ENCODE measurements around the gene MAGEE1. TPM values are rescaled to one million over a fixed set of nuclear protein-coding genes. Genes with fewer than 3 reads are reported as not detected.

Gene MAGEE1, protein sequence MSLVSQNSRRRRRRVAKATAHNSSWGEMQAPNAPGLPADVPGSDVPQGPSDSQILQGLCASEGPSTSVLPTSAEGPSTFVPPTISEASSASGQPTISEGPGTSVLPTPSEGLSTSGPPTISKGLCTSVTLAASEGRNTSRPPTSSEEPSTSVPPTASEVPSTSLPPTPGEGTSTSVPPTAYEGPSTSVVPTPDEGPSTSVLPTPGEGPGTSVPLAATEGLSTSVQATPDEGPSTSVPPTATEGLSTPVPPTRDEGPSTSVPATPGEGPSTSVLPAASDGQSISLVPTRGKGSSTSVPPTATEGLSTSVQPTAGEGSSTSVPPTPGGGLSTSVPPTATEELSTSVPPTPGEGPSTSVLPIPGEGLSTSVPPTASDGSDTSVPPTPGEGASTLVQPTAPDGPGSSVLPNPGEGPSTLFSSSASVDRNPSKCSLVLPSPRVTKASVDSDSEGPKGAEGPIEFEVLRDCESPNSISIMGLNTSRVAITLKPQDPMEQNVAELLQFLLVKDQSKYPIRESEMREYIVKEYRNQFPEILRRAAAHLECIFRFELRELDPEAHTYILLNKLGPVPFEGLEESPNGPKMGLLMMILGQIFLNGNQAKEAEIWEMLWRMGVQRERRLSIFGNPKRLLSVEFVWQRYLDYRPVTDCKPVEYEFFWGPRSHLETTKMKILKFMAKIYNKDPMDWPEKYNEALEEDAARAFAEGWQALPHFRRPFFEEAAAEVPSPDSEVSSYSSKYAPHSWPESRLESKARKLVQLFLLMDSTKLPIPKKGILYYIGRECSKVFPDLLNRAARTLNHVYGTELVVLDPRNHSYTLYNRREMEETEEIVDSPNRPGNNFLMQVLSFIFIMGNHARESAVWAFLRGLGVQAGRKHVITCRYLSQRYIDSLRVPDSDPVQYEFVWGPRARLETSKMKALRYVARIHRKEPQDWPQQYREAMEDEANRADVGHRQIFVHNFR
- 8.1 and 8.5 TPM in 2 replicates for total RNA-seq
- long read RNA-seq, result 0 reads

DNA sequence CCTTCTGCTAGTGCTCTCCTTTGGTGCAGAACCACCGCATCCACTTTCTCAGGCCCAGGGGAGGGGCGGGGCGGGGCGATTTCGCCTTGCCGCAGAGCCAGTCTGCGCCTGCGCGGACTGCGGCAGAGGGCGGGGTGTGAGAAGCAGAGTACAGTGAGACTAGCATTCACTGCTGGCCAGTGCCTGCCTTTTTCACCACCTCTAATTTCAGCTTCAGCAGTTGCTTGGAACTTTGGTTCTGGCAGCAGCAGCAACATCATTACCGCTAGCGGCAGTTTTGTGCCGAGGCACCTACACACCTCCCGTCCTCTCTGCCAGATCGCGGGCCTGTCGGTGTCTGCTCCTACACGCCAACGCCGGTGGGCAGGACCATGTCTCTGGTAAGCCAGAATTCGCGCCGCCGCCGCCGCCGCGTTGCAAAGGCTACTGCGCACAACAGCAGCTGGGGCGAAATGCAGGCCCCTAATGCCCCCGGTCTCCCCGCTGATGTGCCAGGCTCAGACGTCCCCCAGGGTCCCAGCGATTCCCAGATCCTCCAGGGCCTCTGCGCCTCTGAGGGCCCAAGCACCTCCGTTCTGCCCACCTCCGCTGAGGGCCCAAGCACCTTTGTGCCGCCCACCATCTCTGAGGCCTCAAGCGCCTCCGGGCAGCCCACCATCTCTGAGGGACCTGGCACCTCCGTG lies at the start of gene MAGEE1:
Gene MAGEE1 (plus strand): TSS at position 151 of the 683 bp plus-strand sequence. CDS start 221 bp downstream, at position 372.
- TF ChIP-seq, protein P1, sequence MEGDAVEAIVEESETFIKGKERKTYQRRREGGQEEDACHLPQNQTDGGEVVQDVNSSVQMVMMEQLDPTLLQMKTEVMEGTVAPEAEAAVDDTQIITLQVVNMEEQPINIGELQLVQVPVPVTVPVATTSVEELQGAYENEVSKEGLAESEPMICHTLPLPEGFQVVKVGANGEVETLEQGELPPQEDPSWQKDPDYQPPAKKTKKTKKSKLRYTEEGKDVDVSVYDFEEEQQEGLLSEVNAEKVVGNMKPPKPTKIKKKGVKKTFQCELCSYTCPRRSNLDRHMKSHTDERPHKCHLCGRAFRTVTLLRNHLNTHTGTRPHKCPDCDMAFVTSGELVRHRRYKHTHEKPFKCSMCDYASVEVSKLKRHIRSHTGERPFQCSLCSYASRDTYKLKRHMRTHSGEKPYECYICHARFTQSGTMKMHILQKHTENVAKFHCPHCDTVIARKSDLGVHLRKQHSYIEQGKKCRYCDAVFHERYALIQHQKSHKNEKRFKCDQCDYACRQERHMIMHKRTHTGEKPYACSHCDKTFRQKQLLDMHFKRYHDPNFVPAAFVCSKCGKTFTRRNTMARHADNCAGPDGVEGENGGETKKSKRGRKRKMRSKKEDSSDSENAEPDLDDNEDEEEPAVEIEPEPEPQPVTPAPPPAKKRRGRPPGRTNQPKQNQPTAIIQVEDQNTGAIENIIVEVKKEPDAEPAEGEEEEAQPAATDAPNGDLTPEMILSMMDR (conservative IDR thresholded peaks at IDR 0.05), result no peak
- Mint-ChIP-seq H3K27ac (ENCODE audit: unreplicated experiment) (peak within 1 kb of the TSS; percentile 75), H3K4me1 (no peaks in the 10 kb centered on the region), H3K27me3 (ENCODE audit: low read depth) (peaks cover 11% of the 10 kb centered on the region), H3K36me3 (ENCODE audit: low read depth) (peaks cover 5% of the 10 kb centered on the region), H3K9me3 (peaks cover 4% of the 10 kb centered on the region), H3K4me3 (peak within 1 kb of the TSS; percentile 91)
- peak; percentile 51 for DNase-seq (ENCODE audit: low read depth, low spot score)

DNA sequence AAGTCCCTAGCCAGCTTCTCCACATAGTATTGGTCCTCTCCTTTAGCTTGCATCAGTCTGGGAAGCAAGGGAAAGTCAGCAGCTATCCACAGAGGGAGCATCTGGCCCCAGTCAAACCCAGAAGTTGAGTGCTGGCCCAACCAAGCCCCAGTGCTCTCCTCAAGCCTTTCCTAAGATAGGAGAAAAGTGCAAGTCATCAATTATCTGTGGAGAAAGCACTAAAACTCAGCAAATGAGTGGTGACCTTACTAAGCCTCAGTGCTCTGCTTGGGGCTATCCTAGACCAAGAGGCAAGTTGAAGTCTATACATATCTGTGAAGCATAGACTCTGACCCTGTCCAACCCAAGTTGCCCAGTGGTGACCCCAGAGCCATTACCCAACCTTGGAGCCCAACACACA lies 28.5 kb upstream of the MAGEE1 start:
- H3K36me3 Mint-ChIP-seq (ENCODE audit: low read depth), result no peaks in the 10 kb centered on the region

DNA sequence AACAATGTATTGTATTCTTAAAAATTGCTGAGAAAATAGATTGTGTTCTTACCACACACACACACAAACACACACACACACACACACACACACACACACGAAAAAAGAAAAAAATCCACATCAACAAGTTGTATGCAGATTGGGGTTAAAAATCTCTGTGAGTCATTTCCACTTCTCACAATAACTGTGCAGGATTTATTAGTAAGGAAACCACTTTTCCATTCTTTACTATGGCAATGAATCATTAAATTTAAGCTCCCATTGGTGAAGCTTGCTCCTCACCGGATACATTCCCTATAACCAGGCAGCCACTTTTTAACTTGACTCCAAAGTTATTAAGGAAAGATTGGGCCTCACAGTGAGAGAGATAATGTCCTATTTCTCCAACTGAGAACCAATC lies 19.7 kb upstream of the MAGEE1 start:
- TF ChIP-seq, protein P1 (conservative IDR thresholded peaks at IDR 0.05), result no peak
- no peak for DNase-seq (ENCODE audit: low read depth, low spot score)
- H3K9me3 Mint-ChIP-seq, result peaks cover 8% of the 10 kb centered on the region

More for the DNA sequence above, 28.5 kb upstream of the MAGEE1 start:
- Mint-ChIP-seq H3K9me3 (peaks cover 2% of the 10 kb centered on the region), H3K27me3 (ENCODE audit: low read depth) (no peaks in the 10 kb centered on the region), H3K4me3 (no peak overlapping the region), H3K27ac (ENCODE audit: unreplicated experiment) (no peak overlapping the region), H3K4me1 (no peaks in the 10 kb centered on the region)
- TF ChIP-seq, protein P1 (conservative IDR thresholded peaks at IDR 0.05), result no peak
- DNase-seq (ENCODE audit: low read depth, low spot score), result no peak

DNA sequence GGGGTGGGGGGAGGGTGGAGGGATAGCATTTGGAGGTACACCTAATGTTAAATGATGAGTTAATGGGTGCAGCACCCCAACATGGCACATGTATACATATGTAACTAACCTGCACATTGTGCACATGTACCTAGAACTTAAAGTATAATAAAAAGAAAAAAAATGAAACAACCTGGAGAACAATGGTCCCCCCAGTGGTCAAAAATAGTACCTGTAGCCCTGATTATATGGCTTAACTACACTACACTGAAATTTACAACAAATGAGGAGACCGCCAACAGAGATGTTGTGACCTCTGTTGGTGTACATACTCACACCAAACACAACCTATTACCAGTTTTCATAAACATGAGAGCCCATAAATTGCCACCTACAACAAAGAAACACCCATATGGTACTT lies 7.3 kb upstream of the MAGEE1 start:
- no peak overlapping the region for H3K4me3 Mint-ChIP-seq
- TF ChIP-seq, protein P1 (conservative IDR thresholded peaks at IDR 0.05), result peak; percentile 36
- peaks cover 8% of the 10 kb centered on the region for H3K9me3 Mint-ChIP-seq
- H3K36me3 Mint-ChIP-seq (ENCODE audit: low read depth), result no peaks in the 10 kb centered on the region
- no peak for DNase-seq (ENCODE audit: low read depth, low spot score)
- peaks cover 16% of the 10 kb centered on the region for H3K27me3 Mint-ChIP-seq (ENCODE audit: low read depth)
- no peaks in the 10 kb centered on the region for H3K4me1 Mint-ChIP-seq
- no peak overlapping the region for H3K27ac Mint-ChIP-seq (ENCODE audit: unreplicated experiment)

More for the DNA sequence above, 19.7 kb upstream of the MAGEE1 start:
- Mint-ChIP-seq H3K27ac (ENCODE audit: unreplicated experiment) (no peak overlapping the region), H3K4me1 (no peaks in the 10 kb centered on the region), H3K36me3 (ENCODE audit: low read depth) (no peaks in the 10 kb centered on the region), H3K4me3 (no peak overlapping the region), H3K27me3 (ENCODE audit: low read depth) (no peaks in the 10 kb centered on the region)
